Body of pancreas (tissue), 4 donors: ENCODE measurements around the gene STX2.

Source experiments
- CTCF ChIP-seq, 7 experiments: fragments of 450-650 bp in 4 of 7; fragments of 200-600 bp in 3 of 7; sonication (generic) in 3 of 7; IDR thresholded peaks; one replicate each; pipeline ENCODE4 v1.5.1; 2016 to 2019; ENCODE audit warnings: antibody characterized with exemption in 7 of 7
- POLR2A ChIP-seq, 3 donors: fragments of 450-650 bp; IDR thresholded peaks; one replicate each; pipeline ENCODE4 v1.6.1; 2016; ENCODE audit warnings: antibody characterized with exemption in 3 of 3, mild to moderate bottlenecking in 2 of 3

GRCh38 chr12:130805635-130806034, 33.4 kb downstream of the STX2 start:
- TF ChIP-seq CTCF (IDR thresholded peaks at IDR 0.05) (no peak), POLR2A (IDR thresholded peaks at IDR 0.05) (no peak)
